C4-2B (cell line): ENCODE data around the gene DRICH1.

Experiments used
- ZFX ChIP-seq: fragments of 450-650 bp; IDR thresholded peaks from 2 replicates; pipeline ENCODE4 v1.6.1; 2017
- TF ChIP-seq, protein P1 (sequence below): fragments of 450-650 bp; conservative IDR thresholded peaks from 2 replicates; pipeline ENCODE4 v1.5.1; 2017; ENCODE audit warnings: mild to moderate bottlenecking

DNA sequence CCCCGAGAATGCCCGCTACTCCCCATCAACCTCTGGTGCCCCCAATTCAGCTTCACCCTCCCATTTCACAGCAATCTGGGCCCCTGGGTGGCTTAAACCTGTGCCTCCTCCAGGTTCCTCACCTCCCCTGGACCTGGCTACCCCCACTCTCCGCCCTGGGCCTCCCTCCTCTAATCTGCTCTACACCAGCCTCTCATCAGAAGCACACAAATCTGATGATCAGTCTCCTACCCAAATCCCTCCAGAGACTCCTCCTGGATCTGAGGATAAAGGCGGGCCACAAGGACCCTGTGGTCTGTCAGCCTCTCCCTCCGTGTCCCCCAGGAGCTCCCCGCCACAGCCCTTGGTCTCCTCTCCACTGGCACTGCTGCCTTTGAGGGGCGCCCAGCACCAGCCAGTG is 28.9 kb downstream of the DRICH1 start:
- TF ChIP-seq, protein P1, sequence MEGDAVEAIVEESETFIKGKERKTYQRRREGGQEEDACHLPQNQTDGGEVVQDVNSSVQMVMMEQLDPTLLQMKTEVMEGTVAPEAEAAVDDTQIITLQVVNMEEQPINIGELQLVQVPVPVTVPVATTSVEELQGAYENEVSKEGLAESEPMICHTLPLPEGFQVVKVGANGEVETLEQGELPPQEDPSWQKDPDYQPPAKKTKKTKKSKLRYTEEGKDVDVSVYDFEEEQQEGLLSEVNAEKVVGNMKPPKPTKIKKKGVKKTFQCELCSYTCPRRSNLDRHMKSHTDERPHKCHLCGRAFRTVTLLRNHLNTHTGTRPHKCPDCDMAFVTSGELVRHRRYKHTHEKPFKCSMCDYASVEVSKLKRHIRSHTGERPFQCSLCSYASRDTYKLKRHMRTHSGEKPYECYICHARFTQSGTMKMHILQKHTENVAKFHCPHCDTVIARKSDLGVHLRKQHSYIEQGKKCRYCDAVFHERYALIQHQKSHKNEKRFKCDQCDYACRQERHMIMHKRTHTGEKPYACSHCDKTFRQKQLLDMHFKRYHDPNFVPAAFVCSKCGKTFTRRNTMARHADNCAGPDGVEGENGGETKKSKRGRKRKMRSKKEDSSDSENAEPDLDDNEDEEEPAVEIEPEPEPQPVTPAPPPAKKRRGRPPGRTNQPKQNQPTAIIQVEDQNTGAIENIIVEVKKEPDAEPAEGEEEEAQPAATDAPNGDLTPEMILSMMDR: no peak
- TF ChIP-seq ZFX: no peak
